Neural cell (in vitro differentiated cells): ENCODE measurements around the gene KLHDC2. TPM values are rescaled to one million over a fixed set of nuclear protein-coding genes. Genes with fewer than 3 reads are reported as not detected.
A peak's percentile ranks its signal among the peaks of the same experiment; 100 is the strongest.
"Not testable (repeated sequence)": the region's sequence is repeated elsewhere in the genome, so short reads cannot be mapped to it uniquely, and the experiment has no call there.

Experiments used
- H2AFZ ChIP-seq: fragments of 200-600, 300-800 bp; sonication (generic), shearing (Covaris generic); 2 replicates; pipeline ENCODE4 v1.6.0; 2014; ENCODE audit warnings: low read depth, mild to moderate bottlenecking, antibody characterized with exemption, low read length, moderate library complexity
- H3F3A ChIP-seq: fragments of 200-600 bp; shearing (Covaris generic); 2 replicates; pipeline ENCODE4 v1.6.1; 2016; ENCODE audit warnings: mild to moderate bottlenecking, moderate library complexity, mixed read lengths, antibody characterized with exemption, low read length; ENCODE audit not compliant: insufficient read depth, poor library complexity, severe bottlenecking
- H3K27ac ChIP-seq: fragments of 200-600, 300-800 bp; sonication (generic), shearing (Covaris generic); 2 replicates; pipeline ENCODE4 v1.5.1; 2014; ENCODE audit warnings: mild to moderate bottlenecking, low read length, moderate library complexity
- H3K27me3 ChIP-seq: fragments of 300-800, 200-600 bp; sonication (generic), shearing (Covaris generic); 2 replicates; pipeline ENCODE4 v1.6.0; 2014; ENCODE audit warnings: mild to moderate bottlenecking, low read depth, low read length, moderate library complexity; ENCODE audit not compliant: insufficient read depth
- H3K36me3 ChIP-seq: fragments of 300-800, 200-600 bp; sonication (generic), shearing (Covaris generic); 2 replicates; pipeline ENCODE4 v1.5.1; 2014; ENCODE audit warnings: mild to moderate bottlenecking, antibody characterized with exemption, low read length, moderate library complexity; ENCODE audit not compliant: insufficient read depth
- H3K4me2 ChIP-seq: fragments of 300-800, 200-600 bp; sonication (generic), shearing (Covaris generic); 2 replicates; pipeline ENCODE4 v1.6.0; 2014; ENCODE audit warnings: mild to moderate bottlenecking, low read length
- H3K4me3 ChIP-seq: fragments of 300-800, 200-600 bp; sonication (generic), shearing (Covaris generic); 2 replicates; pipeline ENCODE4 v1.5.1; 2014; ENCODE audit warnings: mild to moderate bottlenecking, low read length, moderate library complexity
- H3K79me2 ChIP-seq: fragments of 200-600 bp; shearing (Covaris generic); replicated peaks from 2 replicates; pipeline ENCODE4 v1.6.0; 2014; ENCODE audit warnings: mild to moderate bottlenecking, low read length, moderate library complexity; ENCODE audit not compliant: insufficient read depth
- H3K9ac ChIP-seq: fragments of 300-800, 200-600 bp; sonication (generic), shearing (Covaris generic); 2 replicates; pipeline ENCODE4 v1.6.1; 2016; ENCODE audit warnings: mild to moderate bottlenecking, low read length, mixed read lengths
- H3K9me2 ChIP-seq: fragments of 200-600 bp; shearing (Covaris generic); 2 replicates; pipeline ENCODE4 v1.6.1; 2016; ENCODE audit warnings: mild to moderate bottlenecking, low read length, mixed read lengths; ENCODE audit not compliant: insufficient read depth
- H3K9me3 ChIP-seq: fragments of 200-600, 300-800 bp; sonication (generic), shearing (Covaris generic); 2 replicates; pipeline ENCODE4 v1.6.1; 2016; ENCODE audit warnings: mild to moderate bottlenecking, mixed run types, low read length, moderate library complexity, mixed read lengths
- H4K20me1 ChIP-seq: fragments of 200-600 bp; shearing (Covaris generic); 2 replicates; pipeline ENCODE4 v1.6.1; 2016; ENCODE audit warnings: mild to moderate bottlenecking, mixed run types; ENCODE audit not compliant: insufficient read depth
- EP300 ChIP-seq: fragments of 450-650 bp; conservative IDR thresholded peaks from 2 replicates; pipeline ENCODE4 v1.6.1; 2014; ENCODE audit warnings: antibody characterized with exemption, mild to moderate bottlenecking, moderate library complexity; ENCODE audit not compliant: poor library complexity, severe bottlenecking
- EZH2 ChIP-seq: fragments of 200-600, 300-800 bp; shearing (Covaris generic), sonication (generic); IDR thresholded peaks from 2 replicates; pipeline ENCODE4 v1.6.1; 2014; ENCODE audit warnings: antibody characterized with exemption, low read length, borderline replicate concordance, mild to moderate bottlenecking; ENCODE audit not compliant: insufficient read depth, poor library complexity, severe bottlenecking
- POLR2AphosphoS5 ChIP-seq: IDR thresholded peaks from 2 replicates; pipeline ENCODE4 v1.6.1; 2012
- RAD21 ChIP-seq: fragments of 450-650 bp; conservative IDR thresholded peaks from 2 replicates; pipeline ENCODE4 v1.6.1; 2014; ENCODE audit warnings: antibody characterized with exemption, mild to moderate bottlenecking, moderate library complexity
- TAF1 ChIP-seq: IDR thresholded peaks from 2 replicates; pipeline ENCODE4 v1.6.1; 2012; ENCODE audit warnings: low read depth
- polyA plus RNA-seq: library from polyadenylated mRNA; depleted of rRNA; stranded (reverse); fragments of >200 nt; gene quantifications from 2 replicates; pipeline ENCODE4 v1.2.3, GENCODE V29; 2014
- TF ChIP-seq, protein P1 (sequence below): fragments of 450-650 bp; IDR thresholded peaks from 2 replicates; pipeline ENCODE4 v1.5.1; 2014; ENCODE audit warnings: antibody characterized with exemption, mild to moderate bottlenecking, moderate library complexity; ENCODE audit not compliant: poor library complexity, severe bottlenecking
- TF ChIP-seq, protein P2 (sequence below): IDR thresholded peaks from 2 replicates; pipeline ENCODE4 v1.6.1; 2012; ENCODE audit warnings: borderline replicate concordance

The KLHDC2 gene
- polyA plus RNA-seq, 1 donor from 2014 or later: 290 TPM

DNA sequence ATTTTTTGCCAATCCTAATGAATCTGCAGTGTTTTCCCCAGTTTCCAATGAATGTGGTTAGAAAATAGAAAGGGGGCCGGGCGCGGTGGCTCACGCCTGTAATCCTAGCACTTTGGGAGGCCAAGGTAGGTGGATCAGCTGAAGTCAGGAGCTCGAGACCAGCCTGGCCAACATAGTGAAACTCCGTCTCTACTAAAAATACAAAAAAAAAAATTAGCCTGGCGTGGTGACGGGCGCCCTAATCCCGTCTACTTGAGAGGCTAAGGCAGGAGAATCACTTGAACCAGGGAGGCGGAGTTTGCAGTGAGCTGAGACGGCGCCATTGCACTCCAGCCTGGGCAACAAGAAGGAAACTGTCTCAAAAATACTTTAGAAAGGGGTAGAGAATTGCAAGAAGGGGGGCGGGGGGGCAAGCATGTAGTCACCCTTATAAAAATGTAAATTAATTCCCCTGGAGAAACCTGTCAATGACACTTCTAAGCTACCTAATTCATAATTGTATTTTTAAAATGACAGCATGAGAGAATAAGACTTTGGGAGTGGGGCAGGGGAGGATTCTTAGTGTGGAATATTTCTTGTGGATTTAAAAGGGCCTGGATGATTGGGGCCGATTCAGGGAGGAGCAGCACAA, 1.7 kb downstream of the KLHDC2 start:
- no peaks in the 10 kb centered on the region for H3K27me3 ChIP-seq
- H4K20me1 ChIP-seq: peaks cover 5% of the 10 kb centered on the region
- H2AFZ ChIP-seq: no peak overlapping the region
- H3K36me3 ChIP-seq: no peaks in the 10 kb centered on the region
- TF ChIP-seq EZH2: no peak
- no peak for TF ChIP-seq POLR2AphosphoS5
- no peak for TF ChIP-seq RAD21
- TF ChIP-seq, protein P1, sequence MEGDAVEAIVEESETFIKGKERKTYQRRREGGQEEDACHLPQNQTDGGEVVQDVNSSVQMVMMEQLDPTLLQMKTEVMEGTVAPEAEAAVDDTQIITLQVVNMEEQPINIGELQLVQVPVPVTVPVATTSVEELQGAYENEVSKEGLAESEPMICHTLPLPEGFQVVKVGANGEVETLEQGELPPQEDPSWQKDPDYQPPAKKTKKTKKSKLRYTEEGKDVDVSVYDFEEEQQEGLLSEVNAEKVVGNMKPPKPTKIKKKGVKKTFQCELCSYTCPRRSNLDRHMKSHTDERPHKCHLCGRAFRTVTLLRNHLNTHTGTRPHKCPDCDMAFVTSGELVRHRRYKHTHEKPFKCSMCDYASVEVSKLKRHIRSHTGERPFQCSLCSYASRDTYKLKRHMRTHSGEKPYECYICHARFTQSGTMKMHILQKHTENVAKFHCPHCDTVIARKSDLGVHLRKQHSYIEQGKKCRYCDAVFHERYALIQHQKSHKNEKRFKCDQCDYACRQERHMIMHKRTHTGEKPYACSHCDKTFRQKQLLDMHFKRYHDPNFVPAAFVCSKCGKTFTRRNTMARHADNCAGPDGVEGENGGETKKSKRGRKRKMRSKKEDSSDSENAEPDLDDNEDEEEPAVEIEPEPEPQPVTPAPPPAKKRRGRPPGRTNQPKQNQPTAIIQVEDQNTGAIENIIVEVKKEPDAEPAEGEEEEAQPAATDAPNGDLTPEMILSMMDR: no peak
- no peak for TF ChIP-seq TAF1
- TF ChIP-seq, protein P2, sequence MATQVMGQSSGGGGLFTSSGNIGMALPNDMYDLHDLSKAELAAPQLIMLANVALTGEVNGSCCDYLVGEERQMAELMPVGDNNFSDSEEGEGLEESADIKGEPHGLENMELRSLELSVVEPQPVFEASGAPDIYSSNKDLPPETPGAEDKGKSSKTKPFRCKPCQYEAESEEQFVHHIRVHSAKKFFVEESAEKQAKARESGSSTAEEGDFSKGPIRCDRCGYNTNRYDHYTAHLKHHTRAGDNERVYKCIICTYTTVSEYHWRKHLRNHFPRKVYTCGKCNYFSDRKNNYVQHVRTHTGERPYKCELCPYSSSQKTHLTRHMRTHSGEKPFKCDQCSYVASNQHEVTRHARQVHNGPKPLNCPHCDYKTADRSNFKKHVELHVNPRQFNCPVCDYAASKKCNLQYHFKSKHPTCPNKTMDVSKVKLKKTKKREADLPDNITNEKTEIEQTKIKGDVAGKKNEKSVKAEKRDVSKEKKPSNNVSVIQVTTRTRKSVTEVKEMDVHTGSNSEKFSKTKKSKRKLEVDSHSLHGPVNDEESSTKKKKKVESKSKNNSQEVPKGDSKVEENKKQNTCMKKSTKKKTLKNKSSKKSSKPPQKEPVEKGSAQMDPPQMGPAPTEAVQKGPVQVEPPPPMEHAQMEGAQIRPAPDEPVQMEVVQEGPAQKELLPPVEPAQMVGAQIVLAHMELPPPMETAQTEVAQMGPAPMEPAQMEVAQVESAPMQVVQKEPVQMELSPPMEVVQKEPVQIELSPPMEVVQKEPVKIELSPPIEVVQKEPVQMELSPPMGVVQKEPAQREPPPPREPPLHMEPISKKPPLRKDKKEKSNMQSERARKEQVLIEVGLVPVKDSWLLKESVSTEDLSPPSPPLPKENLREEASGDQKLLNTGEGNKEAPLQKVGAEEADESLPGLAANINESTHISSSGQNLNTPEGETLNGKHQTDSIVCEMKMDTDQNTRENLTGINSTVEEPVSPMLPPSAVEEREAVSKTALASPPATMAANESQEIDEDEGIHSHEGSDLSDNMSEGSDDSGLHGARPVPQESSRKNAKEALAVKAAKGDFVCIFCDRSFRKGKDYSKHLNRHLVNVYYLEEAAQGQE: no peak
- TF ChIP-seq EP300: no peak
- H3K9ac ChIP-seq: peak overlapping the region; percentile 96
- H3K27ac ChIP-seq: peak overlapping the region; percentile 98
- no peaks in the 10 kb centered on the region for H3K9me3 ChIP-seq
- H3K4me2 ChIP-seq: peak overlapping the region; percentile 100
- peak overlapping the region; percentile 84 for H3K4me3 ChIP-seq
- H3F3A ChIP-seq: no peaks in the 10 kb centered on the region
- H3K79me2 ChIP-seq: peaks cover 34% of the 10 kb centered on the region
- H3K9me2 ChIP-seq: no peaks in the 10 kb centered on the region

GRCh38 chr14:49770212-49770817, 2.4 kb downstream of the KLHDC2 start:
- H3K4me3 ChIP-seq: peak overlapping the region; percentile 84
- peaks cover 38% of the 10 kb centered on the region for H3K79me2 ChIP-seq
- no peaks in the 10 kb centered on the region for H3F3A ChIP-seq
- peaks cover 5% of the 10 kb centered on the region for H4K20me1 ChIP-seq
- no peak overlapping the region for H2AFZ ChIP-seq
- H3K36me3 ChIP-seq: no peaks in the 10 kb centered on the region
- H3K9me2 ChIP-seq: no peaks in the 10 kb centered on the region
- H3K27me3 ChIP-seq: no peaks in the 10 kb centered on the region
- no peak for TF ChIP-seq EZH2
- H3K9me3 ChIP-seq: no peaks in the 10 kb centered on the region
- no peak overlapping the region for H3K9ac ChIP-seq
- H3K27ac ChIP-seq: peak overlapping the region; percentile 3
- peak overlapping the region; percentile 60 for H3K4me2 ChIP-seq

DNA sequence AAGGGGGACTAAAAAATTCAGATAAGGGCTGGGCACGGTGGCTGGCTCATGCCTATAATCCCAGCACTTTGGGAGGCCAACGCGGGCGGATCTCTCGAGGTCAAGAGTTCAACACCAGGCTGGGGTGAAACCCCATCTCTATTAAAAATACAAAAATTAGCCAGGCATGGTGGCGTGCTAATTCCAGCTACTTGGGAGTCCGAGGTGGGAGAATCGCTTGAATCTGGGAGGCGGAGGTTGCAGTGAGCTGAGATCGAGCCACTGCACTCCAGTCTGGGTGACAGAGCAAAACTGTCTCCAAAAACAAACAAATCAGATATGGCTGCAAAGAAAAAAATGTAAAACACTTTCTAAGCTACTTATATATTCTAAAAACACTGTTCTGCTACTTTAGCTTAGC, 3.7 kb downstream of the KLHDC2 start:
- H3K9me3 ChIP-seq, H3K9ac ChIP-seq, H3K27ac ChIP-seq: not testable (repeated sequence)

More for the DNA sequence above, 3.7 kb downstream of the KLHDC2 start:
- H3K4me2 ChIP-seq, H2AFZ ChIP-seq, H3K36me3 ChIP-seq, H3K4me3 ChIP-seq, H3F3A ChIP-seq, H3K9me2 ChIP-seq, H3K27me3 ChIP-seq, H4K20me1 ChIP-seq: not testable (repeated sequence)
- H3K79me2 ChIP-seq: peaks cover 38% of the 10 kb centered on the region
